Mammary epithelial cell (primary cell): ENCODE measurements around the gene ZSCAN22.
"Not testable (repeated sequence)": the region's sequence is repeated elsewhere in the genome, so short reads cannot be mapped to it uniquely, and the experiment has no call there.

Source experiments
- EZH2 ChIP-seq: IDR thresholded peaks from 2 replicates; pipeline ENCODE4 v1.6.1; 2012; ENCODE audit warnings: low read length, inconsistent platforms, borderline replicate concordance
- TF ChIP-seq, protein P1 (sequence below), 2 donors: IDR thresholded peaks in 1 of 2; conservative IDR thresholded peaks in 1 of 2; 2 replicates each; pipeline ENCODE4 v1.5.1; 2011 to 2012; ENCODE audit warnings: inconsistent platforms in 2 of 2, low read length in 2 of 2, mild to moderate bottlenecking in 2 of 2, control low read depth in 1 of 2, low read depth in 1 of 2; ENCODE audit not compliant: insufficient read depth in 1 of 2; ENCODE audit errors: extremely low read depth in 1 of 2

DNA sequence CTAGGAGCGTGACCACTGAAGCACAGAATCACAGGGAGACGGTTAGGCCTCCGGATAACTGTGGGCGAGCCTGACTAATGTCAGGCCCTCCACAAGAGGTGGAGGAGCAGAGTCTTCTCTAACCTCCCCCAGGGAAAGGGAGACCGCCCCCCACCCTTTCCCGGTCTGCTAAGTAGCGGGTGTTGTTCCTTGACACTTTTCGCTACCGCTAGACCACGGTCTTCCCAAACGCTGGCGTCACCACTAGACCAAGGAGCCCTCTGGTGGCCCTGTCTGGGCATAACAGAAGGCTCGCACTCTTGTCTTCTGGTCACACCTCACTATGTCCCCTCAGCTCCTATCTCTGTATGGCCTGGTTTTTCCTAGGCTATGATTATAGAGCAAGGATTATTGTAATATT, 16.1 kb upstream of the ZSCAN22 start:
- TF ChIP-seq, protein P1, sequence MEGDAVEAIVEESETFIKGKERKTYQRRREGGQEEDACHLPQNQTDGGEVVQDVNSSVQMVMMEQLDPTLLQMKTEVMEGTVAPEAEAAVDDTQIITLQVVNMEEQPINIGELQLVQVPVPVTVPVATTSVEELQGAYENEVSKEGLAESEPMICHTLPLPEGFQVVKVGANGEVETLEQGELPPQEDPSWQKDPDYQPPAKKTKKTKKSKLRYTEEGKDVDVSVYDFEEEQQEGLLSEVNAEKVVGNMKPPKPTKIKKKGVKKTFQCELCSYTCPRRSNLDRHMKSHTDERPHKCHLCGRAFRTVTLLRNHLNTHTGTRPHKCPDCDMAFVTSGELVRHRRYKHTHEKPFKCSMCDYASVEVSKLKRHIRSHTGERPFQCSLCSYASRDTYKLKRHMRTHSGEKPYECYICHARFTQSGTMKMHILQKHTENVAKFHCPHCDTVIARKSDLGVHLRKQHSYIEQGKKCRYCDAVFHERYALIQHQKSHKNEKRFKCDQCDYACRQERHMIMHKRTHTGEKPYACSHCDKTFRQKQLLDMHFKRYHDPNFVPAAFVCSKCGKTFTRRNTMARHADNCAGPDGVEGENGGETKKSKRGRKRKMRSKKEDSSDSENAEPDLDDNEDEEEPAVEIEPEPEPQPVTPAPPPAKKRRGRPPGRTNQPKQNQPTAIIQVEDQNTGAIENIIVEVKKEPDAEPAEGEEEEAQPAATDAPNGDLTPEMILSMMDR (conservative IDR thresholded peaks at IDR 0.05 in 1 of 2, IDR thresholded peaks at IDR 0.05 in 1 of 2; ENCODE audit: extremely low read depth in 1 of 2, insufficient read depth in 1 of 2, low read depth in 1 of 2, low read length in 2 of 2), result peak in 1 of 2 donors; percentile 35
- not testable (repeated sequence) for TF ChIP-seq EZH2
